ENCODE data around the gene SCAPER. TPM values are rescaled to one million over a fixed set of nuclear protein-coding genes. Genes with fewer than 3 reads are reported as not detected.

SCAPER gene
- polyA plus RNA-seq, 1 donor from 2014 or later = 77.1 TPM

- Histone ChIP-seq H3K9me3 (ENCODE audit: low read length) (no peaks in the 10 kb centered on the region), H3K9me2 (ENCODE audit: insufficient read depth, low read length) (no peaks in the 10 kb centered on the region), H3K27me3 (ENCODE audit: insufficient read depth, low read depth, low read length) (no peaks in the 10 kb centered on the region), H3K79me2 (replicated peaks; ENCODE audit: insufficient read depth, low read length) (no peaks in the 10 kb centered on the region), H2AFZ (ENCODE audit: low read depth, low read length) (no peak overlapping the region), H3K27ac (ENCODE audit: low read length) (no peak overlapping the region), H4K20me1 (ENCODE audit: insufficient read depth) (no peaks in the 10 kb centered on the region), H3K36me3 (ENCODE audit: insufficient read depth, low read length) (no peaks in the 10 kb centered on the region), H3K9ac (ENCODE audit: low read length) (no peak overlapping the region), H3K4me2 (ENCODE audit: low read length) (no peak overlapping the region), H3K4me3 (ENCODE audit: low read length) (no peak overlapping the region), H3F3A (ENCODE audit: insufficient read depth, low read length, poor library complexity, severe bottlenecking) (no peaks in the 10 kb centered on the region)
- no peak for TF ChIP-seq TAF1 (IDR thresholded peaks at IDR 0.05; ENCODE audit: low read depth)
- TF ChIP-seq MXI1 (conservative IDR thresholded peaks at IDR 0.05; ENCODE audit: poor library complexity, severe bottlenecking) = no peak
- TF ChIP-seq RAD21 (conservative IDR thresholded peaks at IDR 0.05) = no peak
Measured at GRCh38 chr15:76354823-76355440, 550.2 kb downstream of the SCAPER start.

GRCh38 chr15:76353903-76354302 lies 551.2 kb downstream of the SCAPER start:
- H3K9me3 ChIP-seq (ENCODE audit: low read length) = no peaks in the 10 kb centered on the region
- H4K20me1 ChIP-seq (ENCODE audit: insufficient read depth) = no peaks in the 10 kb centered on the region
- H3K27me3 ChIP-seq (ENCODE audit: insufficient read depth, low read depth, low read length) = peaks cover 9% of the 10 kb centered on the region
- no peaks in the 10 kb centered on the region for H3K79me2 ChIP-seq (replicated peaks; ENCODE audit: insufficient read depth, low read length)
- no peaks in the 10 kb centered on the region for H3K36me3 ChIP-seq (ENCODE audit: insufficient read depth, low read length)
- TF ChIP-seq CTCF (IDR thresholded peaks at IDR 0.05; ENCODE audit: poor library complexity, severe bottlenecking) = no peak
- TF ChIP-seq POLR2AphosphoS5 (IDR thresholded peaks at IDR 0.05) = no peak
- TF ChIP-seq EP300 (conservative IDR thresholded peaks at IDR 0.05; ENCODE audit: poor library complexity, severe bottlenecking) = no peak
- TF ChIP-seq SMC3 (conservative IDR thresholded peaks at IDR 0.05; ENCODE audit: poor library complexity) = no peak
- no peak for TF ChIP-seq MXI1 (conservative IDR thresholded peaks at IDR 0.05; ENCODE audit: poor library complexity, severe bottlenecking)
- no peak for TF ChIP-seq RAD21 (conservative IDR thresholded peaks at IDR 0.05)
- no peak for TF ChIP-seq EZH2 (IDR thresholded peaks at IDR 0.05; ENCODE audit: borderline replicate concordance, insufficient read depth, low read length, poor library complexity, severe bottlenecking)
- TF ChIP-seq REST (IDR thresholded peaks at IDR 0.05; ENCODE audit: borderline replicate concordance) = no peak
- no peak for TF ChIP-seq TAF1 (IDR thresholded peaks at IDR 0.05; ENCODE audit: low read depth)
- H3K27ac ChIP-seq (ENCODE audit: low read length) = no peak overlapping the region
- no peak overlapping the region for H2AFZ ChIP-seq (ENCODE audit: low read depth, low read length)
- no peaks in the 10 kb centered on the region for H3F3A ChIP-seq (ENCODE audit: insufficient read depth, low read length, poor library complexity, severe bottlenecking)
- no peak overlapping the region for H3K4me2 ChIP-seq (ENCODE audit: low read length)
- H3K9me2 ChIP-seq (ENCODE audit: insufficient read depth, low read length) = no peaks in the 10 kb centered on the region
- H3K9ac ChIP-seq (ENCODE audit: low read length) = no peak overlapping the region
- no peak overlapping the region for H3K4me3 ChIP-seq (ENCODE audit: low read length)
